ENCODE data around the gene DHCR24.

Gene DHCR24

GRCh38 chr1:54815086-54815876 lies 71.7 kb downstream of the DHCR24 start:
- Histone ChIP-seq H3K4me3 (ENCODE audit: low read length) (no peak overlapping the region), H3K9me2 (replicated peaks; ENCODE audit: insufficient read depth, low read length) (no peaks in the 10 kb centered on the region), H3K9me3 (replicated peaks; ENCODE audit: insufficient read depth, low read length) (no peaks in the 10 kb centered on the region), H3K4me2 (ENCODE audit: low read depth, low read length) (no peak overlapping the region), H3F3A (ENCODE audit: insufficient read depth, low read length) (no peaks in the 10 kb centered on the region), H3K4me1 (ENCODE audit: low read length) (no peaks in the 10 kb centered on the region), H4K20me1 (ENCODE audit: insufficient read depth, low read length) (no peaks in the 10 kb centered on the region), H3K27ac (ENCODE audit: low read length) (no peak overlapping the region), H3K9ac (ENCODE audit: low read length) (no peak overlapping the region), H2AFZ (ENCODE audit: low read length) (no peak overlapping the region), H3K27me3 (replicated peaks; ENCODE audit: insufficient read depth, low read length) (no peaks in the 10 kb centered on the region), H3K79me2 (ENCODE audit: low read length) (no peaks in the 10 kb centered on the region), H3K36me3 (replicated peaks; ENCODE audit: insufficient read depth, low read length) (no peaks in the 10 kb centered on the region)
- TF ChIP-seq CTCF (IDR thresholded peaks at IDR 0.05; ENCODE audit: low read length), result no peak
- TF ChIP-seq EZH2 (optimal IDR thresholded peaks at IDR 0.05; ENCODE audit: low read depth, low read length), result no peak
- TF ChIP-seq EZH2phosphoT487 (IDR thresholded peaks at IDR 0.05; ENCODE audit: low read length), result no peak
- DNase-seq, result no peak

DNA sequence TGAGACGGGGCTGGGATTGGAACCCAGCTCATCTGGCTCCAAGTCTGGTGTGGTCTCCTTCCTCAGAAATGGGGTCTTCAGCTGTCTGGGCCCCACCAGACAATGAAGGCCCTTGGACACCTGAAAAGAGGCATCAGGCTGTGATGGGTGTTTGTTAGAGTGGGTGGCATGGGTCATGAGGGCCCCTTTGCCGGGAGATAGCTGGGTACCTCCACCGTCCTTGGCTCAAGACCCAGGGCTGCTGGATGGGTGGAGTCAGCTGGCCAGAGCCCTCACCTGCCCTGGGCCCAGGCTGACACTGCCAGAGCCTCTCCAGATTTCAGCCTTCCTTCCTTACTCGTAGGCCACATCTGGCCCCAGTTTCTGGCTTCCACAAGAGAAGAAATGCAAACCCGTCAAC lies 72.4 kb downstream of the DHCR24 start:
- Histone ChIP-seq H3F3A (ENCODE audit: insufficient read depth, low read length) (no peaks in the 10 kb centered on the region), H3K4me3 (ENCODE audit: low read length) (no peak overlapping the region), H3K27ac (ENCODE audit: low read length) (no peak overlapping the region), H3K4me1 (ENCODE audit: low read length) (no peaks in the 10 kb centered on the region), H4K20me1 (ENCODE audit: insufficient read depth, low read length) (no peaks in the 10 kb centered on the region), H3K4me2 (ENCODE audit: low read depth, low read length) (no peak overlapping the region), H2AFZ (ENCODE audit: low read length) (no peak overlapping the region), H3K9me2 (replicated peaks; ENCODE audit: insufficient read depth, low read length) (no peaks in the 10 kb centered on the region), H3K9ac (ENCODE audit: low read length) (no peak overlapping the region), H3K27me3 (replicated peaks; ENCODE audit: insufficient read depth, low read length) (no peaks in the 10 kb centered on the region), H3K79me2 (ENCODE audit: low read length) (no peaks in the 10 kb centered on the region), H3K9me3 (replicated peaks; ENCODE audit: insufficient read depth, low read length) (no peaks in the 10 kb centered on the region), H3K36me3 (replicated peaks; ENCODE audit: insufficient read depth, low read length) (no peaks in the 10 kb centered on the region)
- no peak for DNase-seq
- TF ChIP-seq EZH2 (optimal IDR thresholded peaks at IDR 0.05; ENCODE audit: low read depth, low read length), result no peak

DNA sequence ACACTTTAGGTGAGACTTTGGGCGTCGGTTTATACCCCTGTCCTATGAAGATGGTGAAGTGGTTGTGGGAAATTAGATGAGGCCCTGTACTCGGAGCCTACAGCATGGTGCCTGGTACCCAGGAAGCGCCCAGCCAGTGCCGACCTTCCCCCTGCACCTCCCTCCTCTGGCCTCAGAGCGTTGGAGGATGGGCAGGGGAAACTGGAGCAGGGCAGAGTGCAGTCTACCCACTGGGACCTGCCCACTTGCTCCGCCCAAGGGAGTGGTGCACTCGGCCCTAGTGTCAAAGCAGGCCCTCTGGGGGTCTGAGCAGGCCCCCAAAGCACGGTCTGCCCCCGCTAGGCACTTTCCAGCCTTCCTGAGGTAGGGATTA lies 72.9 kb downstream of the DHCR24 start:
- no peaks in the 10 kb centered on the region for H4K20me1 ChIP-seq (ENCODE audit: insufficient read depth, low read length)
- H3K9me2 ChIP-seq (replicated peaks; ENCODE audit: insufficient read depth, low read length), result no peaks in the 10 kb centered on the region
- H3K27me3 ChIP-seq (replicated peaks; ENCODE audit: insufficient read depth, low read length), result no peaks in the 10 kb centered on the region
- no peaks in the 10 kb centered on the region for H3K9me3 ChIP-seq (replicated peaks; ENCODE audit: insufficient read depth, low read length)
- no peak overlapping the region for H2AFZ ChIP-seq (ENCODE audit: low read length)
- H3K4me2 ChIP-seq (ENCODE audit: low read depth, low read length), result no peak overlapping the region
- no peaks in the 10 kb centered on the region for H3K36me3 ChIP-seq (replicated peaks; ENCODE audit: insufficient read depth, low read length)
- no peak for TF ChIP-seq EZH2phosphoT487 (IDR thresholded peaks at IDR 0.05; ENCODE audit: low read length)
- no peak for TF ChIP-seq EZH2 (optimal IDR thresholded peaks at IDR 0.05; ENCODE audit: low read depth, low read length)
- TF ChIP-seq CTCF (IDR thresholded peaks at IDR 0.05; ENCODE audit: low read length), result no peak
- no peak overlapping the region for H3K9ac ChIP-seq (ENCODE audit: low read length)
- DNase-seq, result no peak
- H3K27ac ChIP-seq (ENCODE audit: low read length), result no peak overlapping the region
- H3K79me2 ChIP-seq (ENCODE audit: low read length), result no peaks in the 10 kb centered on the region
- H3K4me1 ChIP-seq (ENCODE audit: low read length), result no peaks in the 10 kb centered on the region
- H3K4me3 ChIP-seq (ENCODE audit: low read length), result no peak overlapping the region
- H3F3A ChIP-seq (ENCODE audit: insufficient read depth, low read length), result no peaks in the 10 kb centered on the region

- Histone ChIP-seq H3F3A (ENCODE audit: insufficient read depth, low read length) (no peaks in the 10 kb centered on the region), H3K4me2 (ENCODE audit: low read depth, low read length) (no peak overlapping the region), H3K4me1 (ENCODE audit: low read length) (no peaks in the 10 kb centered on the region), H3K79me2 (ENCODE audit: low read length) (no peaks in the 10 kb centered on the region), H3K36me3 (replicated peaks; ENCODE audit: insufficient read depth, low read length) (no peaks in the 10 kb centered on the region), H3K9ac (ENCODE audit: low read length) (no peak overlapping the region), H3K9me2 (replicated peaks; ENCODE audit: insufficient read depth, low read length) (no peaks in the 10 kb centered on the region), H4K20me1 (ENCODE audit: insufficient read depth, low read length) (no peaks in the 10 kb centered on the region), H2AFZ (ENCODE audit: low read length) (no peak overlapping the region), H3K4me3 (ENCODE audit: low read length) (no peak overlapping the region), H3K27ac (ENCODE audit: low read length) (no peak overlapping the region), H3K27me3 (replicated peaks; ENCODE audit: insufficient read depth, low read length) (no peaks in the 10 kb centered on the region), H3K9me3 (replicated peaks; ENCODE audit: insufficient read depth, low read length) (no peaks in the 10 kb centered on the region)
- TF ChIP-seq CTCF (IDR thresholded peaks at IDR 0.05; ENCODE audit: low read length), result no peak
- no peak for TF ChIP-seq EZH2 (optimal IDR thresholded peaks at IDR 0.05; ENCODE audit: low read depth, low read length)
- TF ChIP-seq EZH2phosphoT487 (IDR thresholded peaks at IDR 0.05; ENCODE audit: low read length), result no peak
- DNase-seq, result no peak
Measured at GRCh38 chr1:54813485-54814125, 73.4 kb downstream of the DHCR24 start.
